ENCODE data around the gene SAV1. TPM values are rescaled to one million over a fixed set of nuclear protein-coding genes. Genes with fewer than 3 reads are reported as not detected.

SAV1 gene
- total and polyA plus RNA-seq, 2 donors = 25.5 to 31.8 TPM

DNA sequence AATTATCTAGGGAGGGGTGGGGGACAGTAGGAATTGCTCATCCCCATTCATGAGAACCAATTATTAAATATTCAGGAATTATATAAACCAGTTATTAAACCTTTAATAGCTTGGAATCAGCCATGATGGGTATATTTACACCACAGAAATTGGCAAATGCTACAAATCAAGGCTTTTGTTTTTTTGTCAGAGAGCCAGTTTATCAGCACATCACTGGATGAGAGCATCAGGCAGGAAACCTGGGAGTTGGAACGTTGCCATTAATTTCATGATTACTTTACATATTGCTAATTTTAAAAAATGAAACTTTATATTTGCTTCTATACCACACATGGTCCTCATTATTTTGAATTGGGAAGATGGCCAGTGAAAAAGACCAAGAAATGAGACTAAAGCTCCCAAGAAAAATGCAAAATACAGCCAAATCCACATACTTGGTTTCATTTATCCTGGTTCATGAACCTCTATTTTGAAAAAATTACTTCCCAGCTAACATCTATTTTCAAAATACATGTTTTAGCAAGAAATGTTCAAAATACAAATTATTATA lies 59.7 kb downstream of the SAV1 start:
- Histone ChIP-seq H3K4me3 (ENCODE audit: low read depth, low read length) (no peak overlapping the region), H3K4me1 (ENCODE audit: insufficient read depth) (no peaks in the 10 kb centered on the region), H3K27ac (ENCODE audit: low read depth) (no peak overlapping the region), H3K36me3 (ENCODE audit: insufficient read depth) (no peaks in the 10 kb centered on the region)
- 73% methylated on average over 1 of the region's 1 CpG for WGBS
- no peak for DNase-seq (ENCODE audit: extremely low spot score)

GRCh38 chr14:50607761-50608160 lies 60.3 kb downstream of the SAV1 start:
- DNase-seq (ENCODE audit: extremely low spot score) = no peak
- 78% methylated on average over 1 of the region's 1 CpG for WGBS
- no peak overlapping the region for H3K27ac ChIP-seq (ENCODE audit: low read depth)
- H3K4me1 ChIP-seq (ENCODE audit: insufficient read depth) = no peaks in the 10 kb centered on the region
- H3K4me3 ChIP-seq (ENCODE audit: low read depth, low read length) = no peak overlapping the region
- H3K36me3 ChIP-seq (ENCODE audit: insufficient read depth) = no peaks in the 10 kb centered on the region

GRCh38 chr14:50607181-50607580 lies 60.9 kb downstream of the SAV1 start:
- no peak for DNase-seq (ENCODE audit: extremely low spot score)
- WGBS = 85% methylated on average over 3 of the region's 3 CpGs
- Histone ChIP-seq H3K4me3 (ENCODE audit: low read depth, low read length) (no peak overlapping the region), H3K27ac (ENCODE audit: low read depth) (no peak overlapping the region), H3K36me3 (ENCODE audit: insufficient read depth) (no peaks in the 10 kb centered on the region), H3K4me1 (ENCODE audit: insufficient read depth) (no peaks in the 10 kb centered on the region)

DNA sequence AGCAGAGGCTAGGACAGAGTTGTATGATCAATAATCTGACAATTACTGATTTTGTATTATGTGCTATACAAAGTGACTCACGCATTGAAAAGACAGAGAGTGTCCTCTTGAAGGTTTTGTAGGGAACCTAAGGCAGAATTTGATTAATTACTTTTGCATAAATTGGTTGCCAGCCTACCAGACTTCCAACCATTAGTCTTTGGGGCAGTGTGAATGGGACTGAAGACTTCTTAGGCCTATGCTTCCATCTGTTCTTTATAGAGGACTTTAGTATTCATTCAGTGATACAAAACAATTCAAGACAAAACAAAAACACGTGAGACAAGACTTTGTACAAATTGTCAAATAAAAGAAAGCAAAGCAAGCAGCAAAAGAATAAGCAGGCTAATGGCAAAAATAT lies 61.6 kb downstream of the SAV1 start:
- H3K36me3 ChIP-seq (ENCODE audit: insufficient read depth) = no peaks in the 10 kb centered on the region
- 91% methylated on average over 2 of the region's 2 CpGs for WGBS
- H3K27ac ChIP-seq (ENCODE audit: low read depth) = no peak overlapping the region
- no peak for DNase-seq (ENCODE audit: extremely low spot score)
- H3K4me1 ChIP-seq (ENCODE audit: insufficient read depth) = no peaks in the 10 kb centered on the region
- H3K4me3 ChIP-seq (ENCODE audit: low read depth, low read length) = no peak overlapping the region

DNA sequence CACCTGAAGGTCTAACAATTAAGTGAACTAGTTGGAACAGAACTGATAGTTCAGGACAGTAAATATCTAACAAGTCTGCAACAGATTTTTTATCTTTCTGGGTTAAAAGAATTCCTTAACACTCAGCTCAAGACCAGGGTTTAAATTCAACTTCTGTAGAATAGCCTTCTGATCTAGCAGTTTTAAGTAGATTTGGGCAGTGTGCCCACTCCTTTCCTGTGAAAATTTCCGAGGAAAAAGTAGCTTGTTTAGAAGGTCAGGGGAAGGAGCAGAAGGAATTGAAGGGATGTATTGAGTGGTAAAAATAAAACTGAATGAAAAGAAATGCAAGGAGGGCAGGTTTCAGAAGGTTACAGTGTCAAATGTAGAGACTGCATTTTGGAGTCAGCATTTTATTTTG lies 62.3 kb downstream of the SAV1 start:
- WGBS = 0% methylated on average over 1 of the region's 1 CpG
- H3K36me3 ChIP-seq (ENCODE audit: insufficient read depth) = no peaks in the 10 kb centered on the region
- DNase-seq (ENCODE audit: extremely low spot score) = no peak
- no peaks in the 10 kb centered on the region for H3K4me1 ChIP-seq (ENCODE audit: insufficient read depth)
- H3K27ac ChIP-seq (ENCODE audit: low read depth) = no peak overlapping the region
- H3K4me3 ChIP-seq (ENCODE audit: low read depth, low read length) = no peak overlapping the region

DNA sequence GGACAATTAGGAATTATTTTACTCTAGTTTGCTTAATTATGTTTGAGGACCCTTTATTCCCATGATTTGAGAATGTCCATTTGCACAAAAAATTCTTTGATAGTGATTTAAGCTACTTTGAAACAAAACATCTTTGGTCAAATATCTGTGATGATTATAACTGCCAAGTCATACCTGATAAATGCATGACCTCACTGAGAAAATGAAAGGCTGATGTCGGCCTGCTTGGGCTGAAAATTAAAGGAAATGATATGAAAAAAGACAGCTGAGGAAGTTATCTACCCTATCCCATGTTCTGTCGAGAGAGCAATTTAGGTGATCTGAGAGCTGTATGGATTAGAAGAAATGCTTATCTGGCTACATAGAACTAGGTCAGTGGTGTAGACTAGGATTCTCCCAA lies 64.5 kb downstream of the SAV1 start:
- Histone ChIP-seq H3K27ac (ENCODE audit: low read depth) (no peak overlapping the region), H3K4me1 (ENCODE audit: insufficient read depth) (no peaks in the 10 kb centered on the region), H3K36me3 (ENCODE audit: insufficient read depth) (no peaks in the 10 kb centered on the region), H3K4me3 (ENCODE audit: low read depth, low read length) (no peak overlapping the region)
- no peak for DNase-seq (ENCODE audit: extremely low spot score)
- WGBS = 69% methylated on average over 2 of the region's 2 CpGs

DNA sequence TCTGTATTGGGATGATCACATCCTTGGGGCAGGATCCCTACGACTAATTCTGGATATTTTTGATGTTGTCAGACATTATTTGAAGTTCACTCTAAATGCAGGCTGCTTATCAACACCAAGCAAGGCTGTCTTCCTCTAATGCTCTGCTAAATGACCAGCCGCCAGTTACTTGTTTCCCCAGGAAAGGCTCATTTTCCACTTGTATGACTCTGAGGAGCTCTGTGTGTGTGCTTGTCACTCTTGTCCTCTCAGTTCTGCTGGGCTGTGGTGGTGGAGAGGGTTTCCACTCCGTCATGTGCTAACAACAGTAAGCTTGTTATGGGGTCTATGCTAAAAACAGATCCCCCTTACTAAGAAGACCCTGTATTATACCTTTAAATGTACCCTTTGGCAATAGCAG lies 66.1 kb downstream of the SAV1 start:
- Histone ChIP-seq H3K27ac (ENCODE audit: low read depth) (no peak overlapping the region), H3K4me3 (ENCODE audit: low read depth, low read length) (no peak overlapping the region), H3K4me1 (ENCODE audit: insufficient read depth) (no peaks in the 10 kb centered on the region), H3K36me3 (ENCODE audit: insufficient read depth) (no peaks in the 10 kb centered on the region)
- WGBS = 88% methylated on average over 3 of the region's 3 CpGs
- DNase-seq (ENCODE audit: extremely low spot score) = no peak

- 92% methylated on average over 2 of the region's 2 CpGs for WGBS
Measured at GRCh38 chr14:50601394-50601793, 66.7 kb downstream of the SAV1 start.

GRCh38 chr14:50600849-50601248 lies 67.3 kb downstream of the SAV1 start:
- no peaks in the 10 kb centered on the region for H3K4me1 ChIP-seq (ENCODE audit: insufficient read depth)
- H3K4me3 ChIP-seq (ENCODE audit: low read depth, low read length) = no peak overlapping the region
- 65% methylated on average over 5 of the region's 5 CpGs for WGBS
- no peaks in the 10 kb centered on the region for H3K36me3 ChIP-seq (ENCODE audit: insufficient read depth)
- DNase-seq (ENCODE audit: extremely low spot score) = no peak
- H3K27ac ChIP-seq (ENCODE audit: low read depth) = no peak overlapping the region

More at GRCh38 chr14:50601394-50601793, 66.7 kb downstream of the SAV1 start:
- Histone ChIP-seq H3K4me3 (ENCODE audit: low read depth, low read length) (no peak overlapping the region), H3K36me3 (ENCODE audit: insufficient read depth) (no peaks in the 10 kb centered on the region), H3K27ac (ENCODE audit: low read depth) (no peak overlapping the region), H3K4me1 (ENCODE audit: insufficient read depth) (no peaks in the 10 kb centered on the region)
- DNase-seq (ENCODE audit: extremely low spot score) = no peak

DNA sequence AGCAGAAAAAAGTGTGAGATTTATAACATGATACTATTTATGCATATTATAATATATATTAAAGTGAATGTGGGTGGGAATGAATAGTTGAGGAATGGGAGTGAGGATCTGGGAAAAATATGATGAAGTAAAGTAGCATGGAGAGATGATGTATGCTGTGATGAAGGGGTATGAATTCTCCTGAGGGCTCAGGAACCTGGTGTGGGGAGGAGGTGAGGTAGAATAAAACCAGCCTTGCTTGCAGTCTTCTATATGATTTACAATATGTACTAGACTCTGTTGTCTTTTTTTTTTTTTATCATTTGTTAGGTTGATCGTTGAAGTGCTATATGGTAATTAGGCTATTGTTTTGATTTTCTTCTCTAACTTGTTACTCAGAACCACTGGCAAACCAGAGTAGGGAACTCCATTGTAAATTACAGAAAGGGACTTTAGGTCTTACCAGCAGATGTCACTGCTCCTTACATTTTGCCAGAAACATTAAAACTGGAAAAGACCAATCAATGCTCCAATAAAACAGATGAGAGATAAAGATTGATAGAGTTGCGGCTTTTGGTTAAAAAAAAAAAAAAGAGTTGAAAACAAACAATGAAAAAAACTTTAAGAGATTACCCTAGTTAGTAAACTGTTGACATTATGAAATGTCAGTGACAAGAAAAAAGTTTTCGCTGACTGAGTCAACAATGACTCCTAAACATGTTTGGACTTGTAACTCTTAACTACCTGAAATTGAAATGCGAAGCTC lies 68.2 kb downstream of the SAV1 start:
- Histone ChIP-seq H3K27ac (ENCODE audit: low read depth) (no peak overlapping the region), H3K36me3 (ENCODE audit: insufficient read depth) (no peaks in the 10 kb centered on the region), H3K4me1 (ENCODE audit: insufficient read depth) (no peaks in the 10 kb centered on the region), H3K4me3 (ENCODE audit: low read depth, low read length) (no peak overlapping the region)
- WGBS = 47% methylated on average over 4 of the region's 4 CpGs
- peak; percentile 48 for DNase-seq (ENCODE audit: extremely low spot score)

DNA sequence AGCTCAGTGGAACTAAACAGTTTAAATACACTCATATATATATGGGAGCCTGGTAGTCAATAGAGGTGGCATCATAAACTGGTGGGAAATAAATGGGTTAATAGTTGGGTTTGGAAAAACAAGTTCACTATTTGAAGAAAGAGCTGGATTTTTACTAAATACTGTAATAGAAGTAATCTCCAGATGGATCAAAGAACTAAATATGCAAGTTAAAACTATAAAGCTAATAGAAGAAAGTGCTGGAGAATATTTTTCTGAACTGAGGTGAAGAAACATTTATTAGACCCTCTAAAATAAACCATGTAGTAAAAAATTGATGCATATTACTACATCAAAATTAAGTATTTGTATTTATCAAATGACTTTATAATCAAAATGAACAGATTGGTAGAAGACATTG lies 69.3 kb downstream of the SAV1 start:
- no peak overlapping the region for H3K27ac ChIP-seq (ENCODE audit: low read depth)
- DNase-seq (ENCODE audit: extremely low spot score) = no peak

GRCh38 chr14:50594577-50595316 lies 73.4 kb downstream of the SAV1 start:
- H3K4me1 ChIP-seq (ENCODE audit: insufficient read depth) = no peaks in the 10 kb centered on the region
- H3K36me3 ChIP-seq (ENCODE audit: insufficient read depth) = no peaks in the 10 kb centered on the region
- no peak for DNase-seq (ENCODE audit: extremely low spot score)
- 89% methylated on average over 8 of the region's 8 CpGs for WGBS
- H3K27ac ChIP-seq (ENCODE audit: low read depth) = no peak overlapping the region
- no peak overlapping the region for H3K4me3 ChIP-seq (ENCODE audit: low read depth, low read length)

More for the DNA sequence above, 69.3 kb downstream of the SAV1 start:
- Histone ChIP-seq H3K36me3 (ENCODE audit: insufficient read depth) (no peaks in the 10 kb centered on the region), H3K4me3 (ENCODE audit: low read depth, low read length) (no peak overlapping the region), H3K4me1 (ENCODE audit: insufficient read depth) (no peaks in the 10 kb centered on the region)

- Histone ChIP-seq H3K4me1 (ENCODE audit: insufficient read depth) (no peaks in the 10 kb centered on the region), H3K4me3 (ENCODE audit: low read depth, low read length) (no peak overlapping the region), H3K36me3 (ENCODE audit: insufficient read depth) (no peaks in the 10 kb centered on the region), H3K27ac (ENCODE audit: low read depth) (no peak overlapping the region)
- 81% methylated on average over 2 of the region's 2 CpGs for WGBS
- no peak for DNase-seq (ENCODE audit: extremely low spot score)
Measured at GRCh38 chr14:50590464-50590863, 77.6 kb downstream of the SAV1 start.

Data from urinary bladder (tissue), 4 donors.